NT2/D1 (cell line): ENCODE data around the gene XYLT1.

Experiments
- YY1 ChIP-seq: IDR thresholded peaks from 2 replicates; pipeline ENCODE4 v1.6.1; 2011; ENCODE audit not compliant: insufficient read length, insufficient read depth
- ZNF274 ChIP-seq: IDR thresholded peaks from 2 replicates; pipeline ENCODE4 v1.6.1; 2011; ENCODE audit warnings: mild to moderate bottlenecking, low read depth, low read length

- no peak for TF ChIP-seq YY1
- TF ChIP-seq ZNF274 = no peak
Measured at GRCh38 chr16:17269439-17269838, 201.3 kb downstream of the XYLT1 start.
